GM21526 (cell line): Measurements from ENCODE around the gene GPR156.
"Not testable (repeated sequence)": the region's sequence is repeated elsewhere in the genome, so short reads cannot be mapped to it uniquely, and the experiment has no call there.

Experiments used
- ATAC-seq: cut with Tn5 transposase; IDR thresholded peaks from one replicate; pipeline ENCODE4 v1.9.1; 2021; ENCODE audit warnings: moderate library complexity; ENCODE audit not compliant: unreplicated experiment, low FRiP score

The GPR156 gene

GRCh38 chr3:120284747-120285507 lies at the start of gene GPR156:
GPR156 (minus strand) TSS chr3:120285222; CDS start chr3:120244098, 41,124 bp downstream.
- no peak for ATAC-seq

- no peak for ATAC-seq
These were observed 47.6 kb upstream of the GPR156 start for GRCh38 chr3:120332646-120333045.

- ATAC-seq, result no peak
These were observed 46.1 kb upstream of the GPR156 start for GRCh38 chr3:120331076-120331475.

- ATAC-seq, result no peak
These were observed 41.8 kb upstream of the GPR156 start for GRCh38 chr3:120326784-120327183.

GRCh38 chr3:120324190-120324589 lies 39.2 kb upstream of the GPR156 start:
- no peak for ATAC-seq

GRCh38 chr3:120323761-120324160 lies 38.7 kb upstream of the GPR156 start:
- not testable (repeated sequence) for ATAC-seq

GRCh38 chr3:120311863-120312794 lies 27.1 kb upstream of the GPR156 start:
- no peak for ATAC-seq

- no peak for ATAC-seq
These were observed 21.8 kb upstream of the GPR156 start for GRCh38 chr3:120306519-120307455.

- no peak for ATAC-seq
These were observed 19.6 kb upstream of the GPR156 start for GRCh38 chr3:120304616-120305015.

GRCh38 chr3:120302361-120302760 lies 17.3 kb upstream of the GPR156 start:
- no peak for ATAC-seq

- ATAC-seq, result no peak
These were observed 15.9 kb upstream of the GPR156 start for GRCh38 chr3:120300971-120301370.

GRCh38 chr3:120299403-120299802 lies 14.4 kb upstream of the GPR156 start:
- ATAC-seq, result no peak

GRCh38 chr3:120298996-120299395 lies 14.0 kb upstream of the GPR156 start:
- no peak for ATAC-seq

- ATAC-seq, result not testable (repeated sequence)
These were observed 6.5 kb upstream of the GPR156 start for GRCh38 chr3:120291552-120291951.

- no peak for ATAC-seq
These were observed 4.6 kb upstream of the GPR156 start for GRCh38 chr3:120289636-120290035.

GRCh38 chr3:120286465-120286864 lies 1.4 kb upstream of the GPR156 start:
- no peak for ATAC-seq

- no peak for ATAC-seq
These were observed 453 bp upstream of the GPR156 start for GRCh38 chr3:120285508-120285841.

GRCh38 chr3:120281261-120281660 lies 3.8 kb downstream of the GPR156 start:
- no peak for ATAC-seq

- ATAC-seq, result no peak
These were observed 4.5 kb downstream of the GPR156 start for GRCh38 chr3:120280566-120280965.

GRCh38 chr3:120280026-120280425 lies 5.0 kb downstream of the GPR156 start:
- no peak for ATAC-seq

- ATAC-seq, result no peak
These were observed 8.3 kb downstream of the GPR156 start for GRCh38 chr3:120276767-120277166.
